Measurements from ENCODE around the gene CDC123.

GRCh38 chr10:12181065-12181775 lies 14.8 kb upstream of the CDC123 start:
- TF ChIP-seq, protein P1, sequence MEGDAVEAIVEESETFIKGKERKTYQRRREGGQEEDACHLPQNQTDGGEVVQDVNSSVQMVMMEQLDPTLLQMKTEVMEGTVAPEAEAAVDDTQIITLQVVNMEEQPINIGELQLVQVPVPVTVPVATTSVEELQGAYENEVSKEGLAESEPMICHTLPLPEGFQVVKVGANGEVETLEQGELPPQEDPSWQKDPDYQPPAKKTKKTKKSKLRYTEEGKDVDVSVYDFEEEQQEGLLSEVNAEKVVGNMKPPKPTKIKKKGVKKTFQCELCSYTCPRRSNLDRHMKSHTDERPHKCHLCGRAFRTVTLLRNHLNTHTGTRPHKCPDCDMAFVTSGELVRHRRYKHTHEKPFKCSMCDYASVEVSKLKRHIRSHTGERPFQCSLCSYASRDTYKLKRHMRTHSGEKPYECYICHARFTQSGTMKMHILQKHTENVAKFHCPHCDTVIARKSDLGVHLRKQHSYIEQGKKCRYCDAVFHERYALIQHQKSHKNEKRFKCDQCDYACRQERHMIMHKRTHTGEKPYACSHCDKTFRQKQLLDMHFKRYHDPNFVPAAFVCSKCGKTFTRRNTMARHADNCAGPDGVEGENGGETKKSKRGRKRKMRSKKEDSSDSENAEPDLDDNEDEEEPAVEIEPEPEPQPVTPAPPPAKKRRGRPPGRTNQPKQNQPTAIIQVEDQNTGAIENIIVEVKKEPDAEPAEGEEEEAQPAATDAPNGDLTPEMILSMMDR (IDR thresholded peaks at IDR 0.05) = no peak
- TF ChIP-seq POLR2A (IDR thresholded peaks at IDR 0.05) = no peak

Data from vagina (tissue), 2 donors.